ENCODE measurements around the gene CNTN4.

DNA sequence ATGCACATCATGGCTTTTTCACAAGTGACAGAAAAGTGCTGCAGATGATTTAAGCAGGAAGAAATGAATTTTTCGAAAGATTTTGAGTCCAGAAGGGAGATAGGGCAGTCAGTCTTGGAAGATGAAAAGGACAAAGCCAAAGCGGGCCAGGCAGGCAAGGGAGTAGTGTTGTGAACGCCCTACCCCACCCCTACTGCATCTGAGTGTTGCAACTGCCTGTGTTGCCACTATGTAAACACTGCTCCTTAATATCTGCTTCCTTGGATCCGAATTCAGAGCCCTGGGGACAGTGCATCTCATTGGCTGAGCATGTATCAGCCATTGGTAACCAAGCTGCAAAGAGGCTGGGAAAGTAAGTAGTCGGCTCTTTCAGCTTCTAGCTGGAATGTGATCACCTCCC, 39.0 kb downstream of the CNTN4 start:
- TF ChIP-seq, protein P1, sequence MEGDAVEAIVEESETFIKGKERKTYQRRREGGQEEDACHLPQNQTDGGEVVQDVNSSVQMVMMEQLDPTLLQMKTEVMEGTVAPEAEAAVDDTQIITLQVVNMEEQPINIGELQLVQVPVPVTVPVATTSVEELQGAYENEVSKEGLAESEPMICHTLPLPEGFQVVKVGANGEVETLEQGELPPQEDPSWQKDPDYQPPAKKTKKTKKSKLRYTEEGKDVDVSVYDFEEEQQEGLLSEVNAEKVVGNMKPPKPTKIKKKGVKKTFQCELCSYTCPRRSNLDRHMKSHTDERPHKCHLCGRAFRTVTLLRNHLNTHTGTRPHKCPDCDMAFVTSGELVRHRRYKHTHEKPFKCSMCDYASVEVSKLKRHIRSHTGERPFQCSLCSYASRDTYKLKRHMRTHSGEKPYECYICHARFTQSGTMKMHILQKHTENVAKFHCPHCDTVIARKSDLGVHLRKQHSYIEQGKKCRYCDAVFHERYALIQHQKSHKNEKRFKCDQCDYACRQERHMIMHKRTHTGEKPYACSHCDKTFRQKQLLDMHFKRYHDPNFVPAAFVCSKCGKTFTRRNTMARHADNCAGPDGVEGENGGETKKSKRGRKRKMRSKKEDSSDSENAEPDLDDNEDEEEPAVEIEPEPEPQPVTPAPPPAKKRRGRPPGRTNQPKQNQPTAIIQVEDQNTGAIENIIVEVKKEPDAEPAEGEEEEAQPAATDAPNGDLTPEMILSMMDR (IDR thresholded peaks at IDR 0.05), result no peak
- TF ChIP-seq POLR2A (IDR thresholded peaks at IDR 0.05) (no peak), POLR2AphosphoS5 (IDR thresholded peaks at IDR 0.05; ENCODE audit: insufficient read depth in 1 of 2, low read depth in 1 of 2) (no peak)

Measured in vagina (tissue), 2 donors.